Activated CD4-positive, CD25-positive, alpha-beta regulatory T cell treated with anti-CD3 and anti-CD28 coated beads, Interleukin-2, amount 50 U/mL, for 72 hours (primary cell): Measurements from ENCODE around the gene NUDC.
"Not testable (repeated sequence)": the region's sequence is repeated elsewhere in the genome, so short reads cannot be mapped to it uniquely, and the experiment has no call there.

ENCODE experiments used
- DNase-seq: peaks from one replicate; pipeline ENCODE4 v3.0.0; 2021

Gene NUDC

GRCh38 chr1:26921540-26922430, at the start of gene NUDC:
Gene NUDC (plus strand): TSS chr1:26921743. CDS start chr1:26921849, 106 bp downstream.
- DNase-seq: peak; percentile 95

GRCh38 chr1:26873097-26873496, 48.4 kb upstream of the NUDC start:
- DNase-seq: not testable (repeated sequence)

GRCh38 chr1:26874896-26875295, 46.6 kb upstream of the NUDC start:
- no peak for DNase-seq

GRCh38 chr1:26877326-26877725, 44.2 kb upstream of the NUDC start:
- DNase-seq: no peak

- no peak for DNase-seq
Observed at GRCh38 chr1:26879793-26880192, 41.8 kb upstream of the NUDC start.

GRCh38 chr1:26881611-26882010, 39.9 kb upstream of the NUDC start:
- not testable (repeated sequence) for DNase-seq

- no peak for DNase-seq
Observed at GRCh38 chr1:26882696-26883463, 38.7 kb upstream of the NUDC start.

GRCh38 chr1:26887125-26887524, 34.4 kb upstream of the NUDC start:
- DNase-seq: no peak

GRCh38 chr1:26888231-26888630, 33.3 kb upstream of the NUDC start:
- DNase-seq: no peak

GRCh38 chr1:26889551-26890466, 31.7 kb upstream of the NUDC start, which contains the start of gene GPN2:
Gene GPN2 (minus strand): TSS chr1:26890283. CDS start chr1:26890096, 187 bp downstream.
- DNase-seq: peak; percentile 81

GRCh38 chr1:26890467-26890796, 31.1 kb upstream of the NUDC start:
- DNase-seq: no peak

GRCh38 chr1:26894263-26894662, 27.3 kb upstream of the NUDC start:
- DNase-seq: no peak

- no peak for DNase-seq
Observed at GRCh38 chr1:26897351-26897750, 24.2 kb upstream of the NUDC start.

- DNase-seq: peak; percentile 86
Observed at GRCh38 chr1:26900001-26900814, 21.3 kb upstream of the NUDC start, which contains the start of gene GPATCH3. Gene GPATCH3 (minus strand): TSS chr1:26900467. CDS start chr1:26900442, 25 bp downstream.

- DNase-seq: no peak
Observed at GRCh38 chr1:26900815-26901511, 20.6 kb upstream of the NUDC start.

- DNase-seq: no peak
Observed at GRCh38 chr1:26907071-26907917, 14.2 kb upstream of the NUDC start.

- no peak for DNase-seq
Observed at GRCh38 chr1:26909951-26910342, 11.6 kb upstream of the NUDC start.

- DNase-seq: no peak
Observed at GRCh38 chr1:26910343-26911160, 11.0 kb upstream of the NUDC start.
